ENCODE results near the gene UBAP2L.
"Not testable (repeated sequence)": the region's sequence is repeated elsewhere in the genome, so short reads cannot be mapped to it uniquely, and the experiment has no call there.

The UBAP2L gene

DNA sequence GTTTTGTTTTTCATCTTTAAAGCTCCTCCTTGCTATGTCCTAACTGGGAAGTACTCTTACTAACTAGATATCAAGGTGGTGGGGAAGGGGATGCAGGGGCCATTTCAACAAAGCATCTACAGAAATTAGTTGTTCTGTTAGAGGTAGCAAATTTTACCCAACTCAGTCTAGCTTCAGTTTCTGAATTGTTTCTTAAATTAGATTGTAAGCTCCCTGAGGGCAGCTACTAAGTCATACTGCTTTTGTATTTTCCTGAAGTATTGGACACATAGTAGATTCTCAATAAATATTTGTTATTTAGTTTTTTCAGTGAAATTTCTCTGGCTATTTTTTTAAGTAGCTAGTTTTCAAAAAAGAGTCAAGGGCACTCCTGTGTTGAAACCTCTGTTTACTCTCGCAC is 1.8 kb downstream of the UBAP2L start:
- peaks cover 42% of the 10 kb centered on the region; the same call in 1 of the 2 replicates for H3K36me3 ChIP-seq (ENCODE audit: insufficient read depth)
- TF ChIP-seq CTCF (conservative IDR thresholded peaks at IDR 0.05; ENCODE audit: low read depth, low read length): no peak
- H2AFZ ChIP-seq (ENCODE audit: low read depth): no peak overlapping the region
- H3K79me2 ChIP-seq (ENCODE audit: insufficient read depth, low read depth): peaks cover 94% of the 10 kb centered on the region
- peak overlapping the region; percentile 79; the same call in 1 of the 2 replicates for H3K27ac ChIP-seq
- H3K4me1 ChIP-seq (ENCODE audit: low read depth, poor library complexity, severe bottlenecking): peaks cover 50% of the 10 kb centered on the region
- H3K9ac ChIP-seq: peak overlapping the region; percentile 89; the same call in 1 of the 2 replicates
- H3K27me3 ChIP-seq (ENCODE audit: insufficient read depth, low read depth): no peaks in the 10 kb centered on the region
- H4K20me1 ChIP-seq (ENCODE audit: insufficient read depth): peaks cover 26% of the 10 kb centered on the region; the same call in 1 of the 2 replicates
- peak overlapping the region; percentile 83 for H3K4me2 ChIP-seq
- H3K4me3 ChIP-seq (IDR thresholded peaks at IDR 0.05; ENCODE audit: insufficient read depth, low read depth, low read length): peak overlapping the region; percentile 92

DNA sequence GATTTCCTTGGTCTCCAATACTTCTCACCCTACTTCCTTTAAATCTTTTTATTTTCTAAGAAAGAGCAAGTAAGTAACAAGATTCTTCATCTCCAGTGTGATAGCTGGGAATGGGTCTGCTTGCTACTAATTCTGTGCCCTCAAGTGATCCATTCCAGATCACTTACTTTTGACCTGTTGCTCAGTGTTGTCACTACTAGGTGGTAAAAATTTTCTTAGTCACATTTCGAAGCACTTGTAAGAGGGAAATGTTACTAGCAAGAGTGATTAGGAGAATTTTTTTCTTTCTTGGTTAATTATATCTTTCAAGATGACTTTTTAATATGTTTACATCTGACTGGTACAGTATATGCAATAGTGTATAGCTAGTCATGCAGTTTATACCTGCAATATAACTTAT is 2.2 kb downstream of the UBAP2L start:
- H3K27ac ChIP-seq: no peak overlapping the region
- H3K79me2 ChIP-seq (ENCODE audit: insufficient read depth, low read depth): peaks cover 94% of the 10 kb centered on the region
- peak overlapping the region; percentile 83 for H3K4me2 ChIP-seq
- no peaks in the 10 kb centered on the region for H3K27me3 ChIP-seq (ENCODE audit: insufficient read depth, low read depth)
- H3K36me3 ChIP-seq (ENCODE audit: insufficient read depth): peaks cover 41% of the 10 kb centered on the region; the same call in 1 of the 2 replicates
- H4K20me1 ChIP-seq (ENCODE audit: insufficient read depth): peaks cover 26% of the 10 kb centered on the region; the same call in 1 of the 2 replicates
- no peak overlapping the region for H2AFZ ChIP-seq (ENCODE audit: low read depth)
- peaks cover 46% of the 10 kb centered on the region for H3K4me1 ChIP-seq (ENCODE audit: low read depth, poor library complexity, severe bottlenecking)
- H3K9ac ChIP-seq: no peak overlapping the region; the same call in 1 of the 2 replicates
- no peak for TF ChIP-seq CTCF (conservative IDR thresholded peaks at IDR 0.05; ENCODE audit: low read depth, low read length)
- no peak overlapping the region for H3K4me3 ChIP-seq (IDR thresholded peaks at IDR 0.05; ENCODE audit: insufficient read depth, low read depth, low read length)

DNA sequence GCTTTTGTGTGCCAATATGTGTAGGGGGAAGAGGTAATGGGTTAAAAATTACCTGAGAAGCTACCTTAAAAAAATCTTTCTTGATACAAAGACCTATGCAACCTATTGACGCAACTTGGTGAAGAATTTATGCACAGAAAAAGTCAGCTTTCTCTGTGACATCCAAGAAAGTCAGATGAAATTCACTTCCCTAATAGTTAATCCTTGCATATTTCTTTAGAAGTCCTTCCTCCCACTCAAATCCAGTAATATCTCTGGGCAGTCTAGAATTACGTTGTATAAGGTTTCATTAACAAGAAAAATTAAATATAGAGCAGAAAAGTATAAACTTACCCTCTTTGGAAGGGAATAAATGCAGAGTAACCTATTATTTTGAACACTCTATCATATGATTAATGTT is 2.9 kb downstream of the UBAP2L start:
- Histone ChIP-seq H4K20me1 (ENCODE audit: insufficient read depth) (peaks cover 26% of the 10 kb centered on the region; the same call in 1 of the 2 replicates), H3K4me1 (ENCODE audit: low read depth, poor library complexity, severe bottlenecking) (peaks cover 39% of the 10 kb centered on the region), H3K4me2 (peak overlapping the region; percentile 83), H2AFZ (ENCODE audit: low read depth) (no peak overlapping the region), H3K9ac (no peak overlapping the region), H3K4me3 (IDR thresholded peaks at IDR 0.05; ENCODE audit: insufficient read depth, low read depth, low read length) (no peak overlapping the region), H3K27ac (no peak overlapping the region), H3K27me3 (ENCODE audit: insufficient read depth, low read depth) (no peaks in the 10 kb centered on the region), H3K79me2 (ENCODE audit: insufficient read depth, low read depth) (peaks cover 92% of the 10 kb centered on the region), H3K36me3 (ENCODE audit: insufficient read depth) (peaks cover 38% of the 10 kb centered on the region; the same call in 1 of the 2 replicates)
- TF ChIP-seq CTCF (conservative IDR thresholded peaks at IDR 0.05; ENCODE audit: low read depth, low read length): no peak

GRCh38 chr1:154225370-154225769 is 4.6 kb downstream of the UBAP2L start:
- Histone ChIP-seq H3K27ac (no peak overlapping the region), H4K20me1 (ENCODE audit: insufficient read depth) (peaks cover 26% of the 10 kb centered on the region; the same call in 1 of the 2 replicates), H2AFZ (ENCODE audit: low read depth) (no peak overlapping the region), H3K36me3 (ENCODE audit: insufficient read depth) (peaks cover 50% of the 10 kb centered on the region; the same call in 1 of the 2 replicates), H3K4me3 (IDR thresholded peaks at IDR 0.05; ENCODE audit: insufficient read depth, low read depth, low read length) (no peak overlapping the region), H3K27me3 (ENCODE audit: insufficient read depth, low read depth) (no peaks in the 10 kb centered on the region), H3K4me1 (ENCODE audit: low read depth, poor library complexity, severe bottlenecking) (peaks cover 32% of the 10 kb centered on the region), H3K4me2 (no peak overlapping the region), H3K9ac (no peak overlapping the region), H3K79me2 (ENCODE audit: insufficient read depth, low read depth) (peaks cover 87% of the 10 kb centered on the region)
- TF ChIP-seq CTCF (conservative IDR thresholded peaks at IDR 0.05; ENCODE audit: low read depth, low read length): no peak

DNA sequence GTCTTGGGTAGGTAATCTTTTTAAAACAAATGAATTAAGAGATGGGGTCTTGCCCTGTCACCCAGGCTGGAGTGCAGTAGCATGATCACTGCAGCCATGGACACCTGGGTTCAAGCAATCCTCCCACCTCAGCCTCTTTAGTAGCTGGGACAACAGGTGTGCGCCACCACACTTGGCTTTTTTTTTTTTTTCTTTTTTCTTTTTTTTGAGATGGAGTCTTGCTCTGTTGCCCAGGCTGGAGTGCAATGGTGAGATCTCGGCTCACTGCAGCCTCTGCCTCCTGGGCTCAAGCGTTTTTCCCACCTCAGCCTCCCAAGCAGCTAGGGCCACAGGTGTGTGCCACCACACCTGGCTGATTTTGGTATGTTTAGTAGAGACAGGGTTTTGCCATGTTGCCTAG is 10.4 kb downstream of the UBAP2L start:
- not testable (repeated sequence) for H2AFZ ChIP-seq (ENCODE audit: low read depth); H3K4me3 ChIP-seq (IDR thresholded peaks at IDR 0.05; ENCODE audit: insufficient read depth, low read depth, low read length); H3K27me3 ChIP-seq (ENCODE audit: insufficient read depth, low read depth); H3K9ac ChIP-seq; H3K27ac ChIP-seq; H4K20me1 ChIP-seq (ENCODE audit: insufficient read depth); H3K4me1 ChIP-seq (ENCODE audit: low read depth, poor library complexity, severe bottlenecking); H3K4me2 ChIP-seq
- Histone ChIP-seq H3K36me3 (ENCODE audit: insufficient read depth) (peaks cover 76% of the 10 kb centered on the region; the same call in 1 of the 2 replicates), H3K79me2 (ENCODE audit: insufficient read depth, low read depth) (peaks cover 75% of the 10 kb centered on the region)

DNA sequence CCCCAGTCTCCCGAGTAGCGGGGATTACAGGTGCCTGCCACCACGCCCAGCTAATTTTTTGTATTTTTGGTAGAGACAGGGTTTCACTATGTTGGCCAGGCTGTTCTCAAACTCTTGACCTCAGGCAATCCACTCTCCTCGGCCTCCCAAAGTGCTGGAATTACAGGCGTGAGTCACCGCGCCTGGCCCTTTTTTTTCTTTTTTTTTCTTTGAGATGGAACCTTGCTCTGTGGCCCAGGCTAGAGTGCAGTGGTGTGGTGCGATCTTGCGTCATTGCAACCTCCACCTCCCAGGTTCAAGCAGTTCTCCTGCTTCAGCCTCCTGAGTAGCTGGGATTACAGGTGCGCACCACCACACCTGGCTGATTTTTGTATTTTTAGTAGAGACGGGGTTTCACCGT is 12.4 kb downstream of the UBAP2L start:
- not testable (repeated sequence) for H3K4me1 ChIP-seq (ENCODE audit: low read depth, poor library complexity, severe bottlenecking); H3K27me3 ChIP-seq (ENCODE audit: insufficient read depth, low read depth); H4K20me1 ChIP-seq (ENCODE audit: insufficient read depth); H2AFZ ChIP-seq (ENCODE audit: low read depth); H3K4me3 ChIP-seq (IDR thresholded peaks at IDR 0.05; ENCODE audit: insufficient read depth, low read depth, low read length); H3K27ac ChIP-seq; H3K9ac ChIP-seq; H3K4me2 ChIP-seq
- peaks cover 82% of the 10 kb centered on the region; the same call in 1 of the 2 replicates for H3K36me3 ChIP-seq (ENCODE audit: insufficient read depth)
- H3K79me2 ChIP-seq (ENCODE audit: insufficient read depth, low read depth): peaks cover 72% of the 10 kb centered on the region; the same call in 1 of the 2 replicates

Measured in KMS-11 (cell line).